Measurements from ENCODE around the gene SLC44A4. TPM values are rescaled to one million over a fixed set of nuclear protein-coding genes. Genes with fewer than 3 reads are reported as not detected.
"Not testable (repeated sequence)": the region's sequence is repeated elsewhere in the genome, so short reads cannot be mapped to it uniquely, and the experiment has no call there.

The SLC44A4 gene
- total RNA-seq, 1 donor from 2014 or later, result not detected

GRCh38 chr6:31859923-31860322, 18.9 kb downstream of the SLC44A4 start:
- H3K9me3 ChIP-seq, result no peaks in the 10 kb centered on the region
- intact Hi-C loops (cut with DNase I), result no loop called here
- H3K27me3 ChIP-seq, result no peaks in the 10 kb centered on the region
- H3K27ac ChIP-seq, result no peak overlapping the region
- peaks cover 0 to 13% of the 10 kb centered on the region in 2 donors for H3K4me1 ChIP-seq
- peaks cover 14 to 37% of the 10 kb centered on the region in 2 donors for H3K36me3 ChIP-seq
- no peak for DNase-seq (ENCODE audit: low spot score in 2 of 2)
- TF ChIP-seq CTCF (IDR thresholded peaks at IDR 0.05), result no peak
- no peak overlapping the region for H3K4me3 ChIP-seq

- Histone ChIP-seq H3K9me3 (no peaks in the 10 kb centered on the region), H3K4me1 (peaks cover 0 to 13% of the 10 kb centered on the region in 2 donors), H3K27ac (no peak overlapping the region), H3K4me3 (no peak overlapping the region), H3K27me3 (no peaks in the 10 kb centered on the region), H3K36me3 (peaks cover 14 to 37% of the 10 kb centered on the region in 2 donors)
- intact Hi-C loops (cut with DNase I), result no loop called here
- TF ChIP-seq CTCF (IDR thresholded peaks at IDR 0.05), result no peak
- DNase-seq (ENCODE audit: low spot score in 2 of 2), result no peak
These were observed 20.1 kb downstream of the SLC44A4 start for GRCh38 chr6:31858707-31859106.

- H3K9me3 ChIP-seq; intact Hi-C loops (cut with DNase I); H3K4me3 ChIP-seq: not testable (repeated sequence)
These were observed 21.0 kb downstream of the SLC44A4 start for GRCh38 chr6:31857774-31858173.

GRCh38 chr6:31851980-31852718, 26.6 kb downstream of the SLC44A4 start:
- intact Hi-C loops (cut with DNase I); H3K36me3 ChIP-seq; DNase-seq (ENCODE audit: low spot score in 2 of 2); H3K4me1 ChIP-seq; H3K4me3 ChIP-seq; H3K27ac ChIP-seq; H3K9me3 ChIP-seq; H3K27me3 ChIP-seq: not testable (repeated sequence)

More at GRCh38 chr6:31857774-31858173, 21.0 kb downstream of the SLC44A4 start:
- peaks cover 14 to 37% of the 10 kb centered on the region in 2 donors for H3K36me3 ChIP-seq
- H3K27ac ChIP-seq; H3K4me1 ChIP-seq; DNase-seq (ENCODE audit: low spot score in 2 of 2); H3K27me3 ChIP-seq: not testable (repeated sequence)

- H3K36me3 ChIP-seq, result no peaks in the 10 kb centered on the region
- H3K4me3 ChIP-seq, result no peak overlapping the region
- H3K27ac ChIP-seq, result no peak overlapping the region
- no peaks in the 10 kb centered on the region for H3K27me3 ChIP-seq
- H3K9me3 ChIP-seq, result no peaks in the 10 kb centered on the region
- no peaks in the 10 kb centered on the region for H3K4me1 ChIP-seq
- DNase-seq (ENCODE audit: low spot score in 2 of 2), result no peak
- intact Hi-C loops (cut with DNase I), result no loop called here
- no peak for TF ChIP-seq CTCF (IDR thresholded peaks at IDR 0.05)
These were observed 27.3 kb downstream of the SLC44A4 start for GRCh38 chr6:31851485-31851832.

- no peak for DNase-seq (ENCODE audit: low spot score in 2 of 2)
- H3K4me1 ChIP-seq, result no peaks in the 10 kb centered on the region
- no peaks in the 10 kb centered on the region for H3K27me3 ChIP-seq
- H3K4me3 ChIP-seq, result no peak overlapping the region
- H3K27ac ChIP-seq, result no peak overlapping the region
- no peaks in the 10 kb centered on the region for H3K9me3 ChIP-seq
- intact Hi-C loops (cut with DNase I), result no loop called here
- TF ChIP-seq CTCF (IDR thresholded peaks at IDR 0.05), result no peak
- H3K36me3 ChIP-seq, result no peaks in the 10 kb centered on the region
These were observed 27.9 kb downstream of the SLC44A4 start for GRCh38 chr6:31850765-31851484.
